GM21723 (cell line): Measurements from ENCODE around the gene PLA2G1B.

Experiments
- ATAC-seq: cut with Tn5 transposase; IDR thresholded peaks from one replicate; pipeline ENCODE4 v1.9.1; 2021; ENCODE audit warnings: mild to moderate bottlenecking, moderate library complexity; ENCODE audit not compliant: unreplicated experiment

The PLA2G1B gene

DNA sequence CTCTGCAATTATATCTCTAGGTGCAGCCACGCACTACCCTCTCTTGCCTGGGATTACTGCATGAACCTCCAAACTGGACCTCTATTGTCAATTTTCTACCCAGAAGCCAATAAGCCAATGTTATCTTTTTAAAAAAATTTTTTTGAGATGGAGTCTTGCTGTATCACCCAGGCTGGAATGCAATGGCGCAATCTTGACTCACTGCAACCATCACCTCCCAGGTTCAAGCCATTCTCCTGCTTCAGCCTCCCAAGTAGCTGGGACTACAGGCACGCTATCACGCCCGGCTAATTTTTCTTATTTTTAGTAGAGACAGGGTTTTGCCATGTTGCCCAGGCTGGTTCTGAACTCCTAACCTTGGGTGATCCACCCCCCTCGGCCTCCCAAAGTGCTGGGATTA, 50.8 kb downstream of the PLA2G1B start:
- no peak for ATAC-seq
